Liver (tissue), 9 donors: Measurements from ENCODE around the gene SPP2. TPM values are rescaled to one million over a fixed set of nuclear protein-coding genes. Genes with fewer than 3 reads are reported as not detected.
A peak's percentile ranks its signal among the peaks of the same experiment; 100 is the strongest.

Experiments used
- DNase-seq: peaks from one replicate; pipeline ENCODE4 v3.0.0-alpha.2; 2017; ENCODE audit warnings: low spot score
- H3K27ac ChIP-seq, 2 donors: one replicate each; pipeline ENCODE4 v1.7.0; 2013; ENCODE audit warnings: inconsistent platforms in 2 of 2, low read length in 2 of 2, control low read depth in 1 of 2, low read depth in 1 of 2, mild to moderate bottlenecking in 1 of 2
- H3K27me3 ChIP-seq, 4 donors: one replicate each; pipeline versions ENCODE4 v1.6.1 to v1.7.0; 2013; ENCODE audit warnings: low read length in 3 of 4, inconsistent platforms in 1 of 4, mild to moderate bottlenecking in 1 of 4, moderate library complexity in 1 of 4; ENCODE audit not compliant: control insufficient read depth in 4 of 4, insufficient read depth in 4 of 4
- H3K36me3 ChIP-seq, 4 donors: one replicate each; pipeline versions ENCODE4 v1.6.1 to v1.7.0; 2013; ENCODE audit warnings: low read length in 3 of 4, mild to moderate bottlenecking in 3 of 4, low read depth in 1 of 4, moderate library complexity in 1 of 4; ENCODE audit not compliant: control insufficient read depth in 4 of 4, insufficient read depth in 3 of 4
- H3K4me1 ChIP-seq, 4 donors: one replicate each; pipeline versions ENCODE4 v1.6.1 to v1.7.0; 2013; ENCODE audit warnings: low read length in 3 of 4, mild to moderate bottlenecking in 3 of 4, moderate library complexity in 1 of 4; ENCODE audit not compliant: control insufficient read depth in 4 of 4, insufficient read depth in 4 of 4
- H3K4me3 ChIP-seq, 3 donors: one replicate each; pipeline versions ENCODE4 v1.6.1 to v1.7.0; 2013; ENCODE audit warnings: low read length in 3 of 3, control low read depth in 1 of 3, low read depth in 1 of 3, mild to moderate bottlenecking in 1 of 3
- H3K9ac ChIP-seq, 2 donors: one replicate each; pipeline ENCODE4 v1.7.0; 2013; ENCODE audit warnings: low read length in 2 of 2, mild to moderate bottlenecking in 2 of 2, moderate library complexity in 2 of 2, control low read depth in 1 of 2, low read depth in 1 of 2
- H3K9me3 ChIP-seq, 4 donors: one replicate each; pipeline versions ENCODE4 v1.6.1 to v1.7.0; 2013; ENCODE audit warnings: low read length in 3 of 4; ENCODE audit not compliant: control insufficient read depth in 4 of 4
- FOXA1 ChIP-seq: IDR thresholded peaks from 2 replicates; pipeline ENCODE4 v1.6.1; 2016; ENCODE audit warnings: antibody characterized with exemption
- FOXA2 ChIP-seq: IDR thresholded peaks from 2 replicates; pipeline ENCODE4 v1.6.1; 2016; ENCODE audit warnings: antibody characterized with exemption
- HNF4A ChIP-seq, 2 donors: conservative IDR thresholded peaks; 2 replicates each; pipeline ENCODE4 v1.6.1; 2016; ENCODE audit warnings: antibody characterized with exemption in 2 of 2, mild to moderate bottlenecking in 2 of 2
- HNF4G ChIP-seq: IDR thresholded peaks from 2 replicates; pipeline ENCODE4 v1.6.1; 2016; ENCODE audit warnings: antibody characterized with exemption
- JUND ChIP-seq, 2 donors: IDR thresholded peaks; 2 replicates each; pipeline ENCODE4 v1.6.1; 2016; ENCODE audit warnings: antibody characterized with exemption in 2 of 2
- NR2F2 ChIP-seq: IDR thresholded peaks from 2 replicates; pipeline ENCODE4 v1.6.1; 2016; ENCODE audit warnings: antibody characterized with exemption
- RAD21 ChIP-seq, 2 donors: IDR thresholded peaks; 2 replicates each; pipeline ENCODE4 v1.6.1; 2016; ENCODE audit warnings: antibody characterized with exemption in 2 of 2, mild to moderate bottlenecking in 2 of 2
- SP1 ChIP-seq: IDR thresholded peaks from 2 replicates; pipeline ENCODE4 v1.6.1; 2018; ENCODE audit warnings: antibody characterized with exemption, mild to moderate bottlenecking
- TAF1 ChIP-seq: conservative IDR thresholded peaks from 2 replicates; pipeline ENCODE4 v1.6.1; 2016; ENCODE audit warnings: antibody characterized with exemption, mild to moderate bottlenecking
- YY1 ChIP-seq: IDR thresholded peaks from 2 replicates; pipeline ENCODE4 v1.6.1; 2016; ENCODE audit warnings: antibody characterized with exemption, mild to moderate bottlenecking
- WGBS: extraction: QIAGEN DNeasy Blood & Tissue Kit; methylation state at CpG from one replicate; pipeline ENCODE4 v1.1.7; 2013; 5-methylcytosine and 5-hydroxymethylcytosine counted together
- polyA plus RNA-seq, 2 donors: library from polyadenylated mRNA; stranded (reverse) in 1 of 2; unstranded in 1 of 2; fragments of 200-250 nt in 1 of 2; fragments of >200 nt in 1 of 2; fragmentation: Nextera tagmentation in 1 of 2; extraction: Ambion mirVana in 1 of 2; gene quantifications; one replicate each; pipeline versions ENCODE4 v1.2.1 to v1.2.3, GENCODE V29; 2013 to 2015
- total RNA-seq, 2 donors: library from RNA; depleted of rRNA; stranded (reverse); fragments of >200 nt; gene quantifications; one replicate each; pipeline ENCODE4 v1.2.3, GENCODE V29; 2014
- TF ChIP-seq, protein P1 (sequence below): IDR thresholded peaks from 2 replicates; pipeline ENCODE4 v1.6.1; 2016; ENCODE audit warnings: antibody characterized with exemption, mild to moderate bottlenecking
- TF ChIP-seq, protein P2 (sequence below): IDR thresholded peaks from 2 replicates; pipeline ENCODE4 v1.6.1; 2016; ENCODE audit warnings: antibody characterized with exemption
- donor health status: healthy.
- donor health status: healthy.
- donor health status: healthy.
- donor health status: healthy.
- donor health status: healthy.

The SPP2 gene
- total and polyA plus RNA-seq, 4 donors = 76.7 to 584 (median 147) TPM

DNA sequence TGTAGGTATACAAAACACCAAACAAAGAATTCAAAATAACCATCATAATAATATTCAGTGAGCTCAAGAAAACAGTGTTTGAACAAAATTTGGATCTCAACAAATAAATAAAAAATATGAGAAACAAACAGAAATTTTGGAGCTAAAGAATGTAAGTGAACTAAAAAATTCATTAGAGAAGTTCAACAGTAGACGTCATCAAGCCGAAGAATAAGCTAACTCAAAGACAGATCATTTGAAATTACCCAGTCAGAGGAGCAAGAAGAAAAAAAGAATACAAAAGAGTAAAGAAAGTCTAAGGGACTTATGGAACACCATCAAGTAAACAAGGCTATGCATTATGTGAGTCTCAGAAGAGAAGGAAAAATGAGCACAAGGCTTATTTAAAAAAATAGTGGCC is 16.6 kb upstream of the SPP2 start (continued):
- TF ChIP-seq, protein P1, sequence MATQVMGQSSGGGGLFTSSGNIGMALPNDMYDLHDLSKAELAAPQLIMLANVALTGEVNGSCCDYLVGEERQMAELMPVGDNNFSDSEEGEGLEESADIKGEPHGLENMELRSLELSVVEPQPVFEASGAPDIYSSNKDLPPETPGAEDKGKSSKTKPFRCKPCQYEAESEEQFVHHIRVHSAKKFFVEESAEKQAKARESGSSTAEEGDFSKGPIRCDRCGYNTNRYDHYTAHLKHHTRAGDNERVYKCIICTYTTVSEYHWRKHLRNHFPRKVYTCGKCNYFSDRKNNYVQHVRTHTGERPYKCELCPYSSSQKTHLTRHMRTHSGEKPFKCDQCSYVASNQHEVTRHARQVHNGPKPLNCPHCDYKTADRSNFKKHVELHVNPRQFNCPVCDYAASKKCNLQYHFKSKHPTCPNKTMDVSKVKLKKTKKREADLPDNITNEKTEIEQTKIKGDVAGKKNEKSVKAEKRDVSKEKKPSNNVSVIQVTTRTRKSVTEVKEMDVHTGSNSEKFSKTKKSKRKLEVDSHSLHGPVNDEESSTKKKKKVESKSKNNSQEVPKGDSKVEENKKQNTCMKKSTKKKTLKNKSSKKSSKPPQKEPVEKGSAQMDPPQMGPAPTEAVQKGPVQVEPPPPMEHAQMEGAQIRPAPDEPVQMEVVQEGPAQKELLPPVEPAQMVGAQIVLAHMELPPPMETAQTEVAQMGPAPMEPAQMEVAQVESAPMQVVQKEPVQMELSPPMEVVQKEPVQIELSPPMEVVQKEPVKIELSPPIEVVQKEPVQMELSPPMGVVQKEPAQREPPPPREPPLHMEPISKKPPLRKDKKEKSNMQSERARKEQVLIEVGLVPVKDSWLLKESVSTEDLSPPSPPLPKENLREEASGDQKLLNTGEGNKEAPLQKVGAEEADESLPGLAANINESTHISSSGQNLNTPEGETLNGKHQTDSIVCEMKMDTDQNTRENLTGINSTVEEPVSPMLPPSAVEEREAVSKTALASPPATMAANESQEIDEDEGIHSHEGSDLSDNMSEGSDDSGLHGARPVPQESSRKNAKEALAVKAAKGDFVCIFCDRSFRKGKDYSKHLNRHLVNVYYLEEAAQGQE = no peak
- TF ChIP-seq FOXA1 = no peak

DNA sequence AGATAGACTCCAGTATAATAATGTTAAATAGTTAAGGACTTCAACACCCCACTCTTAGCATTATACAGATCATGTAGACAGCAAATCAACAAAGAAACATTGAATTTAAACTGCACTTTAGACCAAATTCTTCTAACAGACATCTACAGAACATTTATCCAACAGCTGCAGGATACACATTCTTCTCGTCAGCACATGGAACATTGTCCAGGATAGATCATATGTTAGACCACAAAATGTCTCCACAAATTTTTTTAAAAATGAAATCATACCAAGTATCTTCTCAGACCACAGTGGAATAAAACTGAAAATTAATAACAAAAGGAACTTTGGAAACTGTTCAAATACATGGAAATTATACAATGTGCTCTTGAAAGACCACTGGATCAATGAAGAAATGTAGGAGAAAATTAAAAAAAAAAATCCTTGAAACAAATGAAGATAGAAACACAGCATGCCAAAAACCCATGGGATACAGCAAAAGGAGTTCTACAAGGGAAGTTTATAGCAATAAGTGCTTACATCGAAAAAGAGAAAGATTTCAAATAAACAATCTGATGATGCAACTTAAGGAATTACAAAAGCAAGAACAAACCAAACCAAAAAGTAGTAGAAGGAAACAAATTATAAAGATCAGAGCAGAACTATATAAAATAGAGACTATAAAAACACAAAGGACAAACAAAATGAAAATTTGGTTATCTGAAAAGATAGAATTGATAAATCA is 12.3 kb upstream of the SPP2 start:
- Histone ChIP-seq H3K9ac (no peak overlapping the region), H3K4me1 (no peaks in the 10 kb centered on the region), H3K27ac (no peak overlapping the region), H3K4me3 (no peak overlapping the region), H3K27me3 (no peaks in the 10 kb centered on the region), H3K36me3 (no peaks in the 10 kb centered on the region), H3K9me3 (peaks cover 0 to 2% (median under 1%) of the 10 kb centered on the region in 4 donors)
- TF ChIP-seq, protein P2, sequence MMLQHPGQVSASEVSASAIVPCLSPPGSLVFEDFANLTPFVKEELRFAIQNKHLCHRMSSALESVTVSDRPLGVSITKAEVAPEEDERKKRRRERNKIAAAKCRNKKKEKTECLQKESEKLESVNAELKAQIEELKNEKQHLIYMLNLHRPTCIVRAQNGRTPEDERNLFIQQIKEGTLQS = peak; percentile 57
- TF ChIP-seq SP1 = no peak
- no peak for DNase-seq
- WGBS = 62% methylated on average over 2 of the region's 2 CpGs

DNA sequence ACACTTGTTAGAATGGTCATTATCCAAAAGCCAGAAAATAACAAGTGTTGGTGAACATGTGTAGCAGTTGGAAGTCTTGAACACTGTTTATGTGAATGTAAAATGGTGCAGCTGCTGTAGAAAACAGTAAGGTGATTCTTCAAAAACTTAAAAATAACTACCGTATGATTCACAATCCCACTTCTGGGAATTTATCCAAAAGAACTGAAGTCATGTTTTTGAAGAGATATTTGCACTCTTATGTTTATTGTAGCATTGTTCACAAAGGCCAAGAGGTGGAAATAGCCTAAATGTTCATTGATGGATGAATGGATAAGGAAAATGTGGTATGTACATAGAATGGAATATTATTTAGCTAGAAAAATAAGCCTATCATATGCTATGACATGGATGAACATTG is 6.3 kb upstream of the SPP2 start:
- H3K4me1 ChIP-seq = no peaks in the 10 kb centered on the region
- TF ChIP-seq SP1 = no peak
- no peak for TF ChIP-seq FOXA1
- TF ChIP-seq YY1 = no peak
- TF ChIP-seq, protein P2 = no peak
- TF ChIP-seq NR2F2 = no peak
- TF ChIP-seq RAD21 (IDR thresholded peaks at IDR 0.05) = no peak
- no peak for TF ChIP-seq JUND (IDR thresholded peaks at IDR 0.05)
- no peak for TF ChIP-seq HNF4G
- TF ChIP-seq, protein P1 = no peak
- no peak for TF ChIP-seq FOXA2
- TF ChIP-seq TAF1 = no peak
- no peak for TF ChIP-seq HNF4A (conservative IDR thresholded peaks at IDR 0.05)
- H3K27ac ChIP-seq = no peak overlapping the region
- WGBS = 61% methylated on average over 1 of the region's 1 CpG
- DNase-seq = no peak
- H3K4me3 ChIP-seq = no peak overlapping the region
- no peaks in the 10 kb centered on the region for H3K9me3 ChIP-seq
- H3K9ac ChIP-seq = no peak overlapping the region
- H3K27me3 ChIP-seq = no peaks in the 10 kb centered on the region
- no peaks in the 10 kb centered on the region for H3K36me3 ChIP-seq
